HG03175 (cell line): ENCODE results near the gene SAA1.
"Not testable (repeated sequence)": the region's sequence is repeated elsewhere in the genome, so short reads cannot be mapped to it uniquely, and the experiment has no call there.

Experiments
- ATAC-seq: cut with Tn5 transposase; IDR thresholded peaks from one replicate; pipeline ENCODE4 v1.9.1; 2021; ENCODE audit warnings: mild to moderate bottlenecking, moderate library complexity; ENCODE audit not compliant: unreplicated experiment

The SAA1 gene

GRCh38 chr11:18254781-18255361, 11.2 kb upstream of the SAA1 start:
- no peak for ATAC-seq

GRCh38 chr11:18259259-18259658, 6.8 kb upstream of the SAA1 start:
- no peak for ATAC-seq

DNA sequence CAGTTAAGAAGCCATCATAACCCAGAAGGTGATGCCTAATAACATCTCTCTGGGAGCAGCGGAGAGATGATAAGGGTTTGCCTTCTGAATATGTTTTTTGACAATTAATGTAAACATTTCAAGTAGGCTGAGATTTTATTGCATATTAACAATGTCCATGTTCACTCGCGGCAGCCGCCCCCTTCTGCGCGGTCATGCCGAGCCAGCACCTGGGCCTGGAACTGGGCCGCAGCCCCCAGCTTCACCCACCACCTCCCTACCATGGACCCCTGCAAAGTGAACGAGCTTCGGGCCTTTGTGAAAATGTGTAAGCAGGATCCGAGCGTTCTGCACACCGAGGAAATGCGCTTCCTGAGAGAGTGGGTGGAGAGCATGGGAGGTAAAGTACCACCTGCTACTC, 4.3 kb upstream of the SAA1 start:
- ATAC-seq: no peak

DNA sequence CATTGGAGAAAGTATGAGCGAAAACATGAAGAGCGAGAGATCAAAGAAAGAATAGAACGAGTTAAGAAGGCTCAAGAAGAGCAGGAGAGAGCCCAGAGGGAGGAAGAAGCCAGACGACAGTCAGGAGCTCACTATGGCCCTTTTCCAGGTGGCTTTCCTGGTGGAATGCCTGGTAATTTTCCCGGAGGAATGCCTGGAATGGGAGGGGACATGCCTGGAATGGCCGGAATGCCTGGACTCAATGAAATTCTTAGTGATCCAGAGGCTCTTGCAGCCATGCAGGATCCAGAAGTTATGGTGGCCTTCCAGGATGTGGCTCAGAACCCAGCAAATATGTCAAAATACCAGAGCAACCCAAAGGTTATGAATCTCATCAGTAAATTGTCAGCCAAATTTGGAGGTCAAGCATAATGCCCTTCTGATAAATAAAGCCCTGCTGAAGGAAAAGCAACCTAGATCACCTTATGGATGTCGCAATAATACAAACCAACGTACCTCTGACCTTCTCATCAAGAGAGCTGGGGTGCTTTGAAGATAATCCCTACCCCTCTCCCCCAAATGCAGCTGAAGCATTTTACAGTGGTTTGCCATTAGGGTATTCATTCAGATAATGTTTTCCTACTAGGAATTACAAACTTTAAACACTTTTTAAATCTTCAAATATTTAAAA, 3.2 kb upstream of the SAA1 start:
- ATAC-seq: not testable (repeated sequence)

- ATAC-seq: no peak
These were observed 2.0 kb upstream of the SAA1 start for GRCh38 chr11:18264035-18264434.

- no peak for ATAC-seq
These were observed 1.1 kb upstream of the SAA1 start for GRCh38 chr11:18264677-18265555.

DNA sequence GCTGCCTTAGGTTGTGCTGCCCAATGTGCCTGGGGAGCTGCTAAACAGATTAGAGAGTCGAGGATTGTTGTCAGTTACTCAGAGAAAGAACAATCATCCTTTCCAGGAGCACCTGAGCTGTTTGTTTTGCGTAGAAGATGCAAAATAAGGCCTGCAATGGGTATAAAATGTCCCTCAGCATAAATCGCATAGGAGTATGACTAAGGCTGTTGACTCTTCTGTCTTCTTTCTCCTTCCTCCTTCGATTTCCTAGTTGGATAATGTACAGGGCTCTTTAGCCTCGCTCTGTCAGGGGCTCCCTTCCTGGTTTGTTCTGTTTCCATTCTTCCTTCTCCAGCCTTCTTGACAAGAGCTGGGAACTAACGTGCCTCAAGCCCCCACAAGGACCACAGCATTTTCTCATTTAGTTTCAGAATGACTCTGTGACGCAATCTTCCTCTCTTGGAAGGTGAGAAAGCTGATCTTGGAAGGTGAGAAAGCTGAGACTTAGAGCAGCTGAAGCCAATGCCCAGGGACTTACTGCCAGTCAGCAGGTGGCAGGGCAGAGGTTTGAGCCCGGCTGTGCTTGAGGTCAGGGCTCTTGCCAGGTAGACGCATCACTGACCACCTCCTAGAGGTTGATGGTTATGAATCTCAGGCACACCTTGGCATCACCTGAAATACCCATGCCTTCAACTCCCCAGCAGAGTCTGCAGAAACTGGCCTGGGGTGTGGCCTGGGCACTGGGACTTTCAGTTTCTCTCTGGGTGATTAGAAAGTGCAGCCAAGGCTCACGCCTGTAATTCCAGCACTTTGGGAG, 1.5 kb downstream of the SAA1 start:
- ATAC-seq: peak; percentile 74

GRCh38 chr11:18269252-18269651, 3.2 kb downstream of the SAA1 start:
- ATAC-seq: not testable (repeated sequence)

DNA sequence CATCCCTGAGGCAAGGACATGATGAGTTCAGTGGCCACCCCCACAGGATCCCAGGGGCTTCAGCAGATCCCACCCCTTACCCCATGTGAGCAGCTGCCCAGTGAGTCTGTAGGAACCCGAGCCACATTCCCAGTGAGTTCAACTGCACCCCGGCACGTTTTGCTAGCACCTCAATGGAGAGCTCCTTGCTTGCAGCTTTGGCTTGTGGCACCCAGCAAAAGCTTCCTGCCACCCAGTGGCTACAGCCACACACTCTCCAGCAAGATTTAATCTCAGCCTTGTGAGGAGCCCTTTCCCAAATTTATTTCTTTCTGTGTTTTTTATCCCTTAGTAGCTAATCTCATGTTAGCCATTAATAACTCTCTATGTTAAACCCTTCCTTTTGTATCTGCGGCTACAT, 4.0 kb downstream of the SAA1 start:
- ATAC-seq: no peak

- no peak for ATAC-seq
These were observed 5.1 kb downstream of the SAA1 start for GRCh38 chr11:18271206-18271605.

DNA sequence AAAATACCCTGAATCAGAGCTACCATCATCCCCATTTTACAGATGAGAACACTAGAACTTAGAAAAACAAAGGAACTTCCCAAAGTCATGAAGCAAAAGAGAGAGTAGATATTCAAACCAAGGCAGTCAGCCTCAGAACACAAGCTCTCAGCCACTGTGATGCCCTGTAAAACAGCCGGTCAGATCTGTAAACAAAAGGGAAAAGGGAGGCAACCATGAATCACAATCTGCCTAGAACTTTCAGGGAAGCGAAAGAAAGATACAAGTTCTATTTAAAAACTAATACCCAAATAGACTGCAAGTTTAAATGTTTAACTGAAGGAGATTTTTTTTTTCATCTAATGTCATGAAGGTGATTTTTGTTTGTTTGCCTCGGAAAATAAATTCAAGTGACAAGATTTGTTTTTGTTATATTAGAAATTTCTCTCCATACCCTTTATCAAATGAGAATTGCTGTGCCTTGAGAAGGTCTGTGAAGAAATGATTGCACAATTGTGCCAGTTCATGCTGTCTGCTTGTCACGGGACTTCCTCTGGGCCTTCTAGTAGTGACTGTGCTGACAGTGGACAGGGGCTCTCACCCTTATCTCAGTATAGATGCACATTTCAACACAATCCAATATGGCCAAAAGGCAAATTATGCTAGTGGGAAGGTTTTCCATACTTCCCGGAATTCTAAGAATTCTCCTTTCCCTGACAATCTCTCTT, 11.7 kb downstream of the SAA1 start:
- ATAC-seq: no peak

GRCh38 chr11:18280438-18281045, 14.5 kb downstream of the SAA1 start:
- peak; percentile 88 for ATAC-seq

- ATAC-seq: no peak
These were observed 16.6 kb downstream of the SAA1 start for GRCh38 chr11:18282626-18283025.

DNA sequence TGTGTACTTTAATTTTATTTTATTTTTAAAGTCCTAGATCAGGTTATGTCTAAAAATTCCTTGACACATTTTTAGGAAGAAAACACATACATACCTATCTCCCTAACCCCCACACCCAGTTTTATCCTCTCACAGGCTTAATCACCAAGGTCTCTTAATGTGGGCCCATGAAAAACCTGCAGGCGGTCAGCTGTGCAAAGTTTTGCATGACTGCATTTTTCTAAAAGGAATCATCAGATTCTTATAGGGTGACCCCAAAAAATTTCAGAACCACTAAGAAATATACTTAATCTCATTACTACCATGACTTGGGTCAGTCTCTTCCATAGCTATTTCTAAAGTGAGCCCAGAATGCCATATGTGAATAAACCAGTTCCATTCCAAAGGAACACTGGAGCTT, 19.8 kb downstream of the SAA1 start:
- no peak for ATAC-seq

GRCh38 chr11:18288911-18289310, 22.8 kb downstream of the SAA1 start:
- no peak for ATAC-seq

- no peak for ATAC-seq
These were observed 28.8 kb downstream of the SAA1 start for GRCh38 chr11:18294862-18295261.

DNA sequence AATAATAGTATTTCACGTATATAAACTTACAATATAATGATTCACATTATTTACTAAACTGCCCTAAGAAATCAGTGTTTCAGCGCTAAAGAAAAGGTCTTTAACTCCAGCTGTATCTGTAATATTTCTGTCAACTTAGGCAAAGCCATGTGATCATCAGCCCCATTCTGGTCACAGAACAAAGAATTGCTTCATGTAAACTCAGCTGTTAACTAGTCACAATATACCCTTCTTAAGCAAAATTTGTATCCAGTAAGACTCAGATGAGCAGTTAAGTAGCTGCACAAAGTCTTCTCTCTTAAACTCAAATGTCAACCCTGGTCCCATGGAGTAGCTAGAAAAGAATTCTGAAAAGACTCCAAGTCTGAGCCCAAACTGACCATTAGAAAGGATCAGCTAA, 29.3 kb downstream of the SAA1 start:
- ATAC-seq: no peak

DNA sequence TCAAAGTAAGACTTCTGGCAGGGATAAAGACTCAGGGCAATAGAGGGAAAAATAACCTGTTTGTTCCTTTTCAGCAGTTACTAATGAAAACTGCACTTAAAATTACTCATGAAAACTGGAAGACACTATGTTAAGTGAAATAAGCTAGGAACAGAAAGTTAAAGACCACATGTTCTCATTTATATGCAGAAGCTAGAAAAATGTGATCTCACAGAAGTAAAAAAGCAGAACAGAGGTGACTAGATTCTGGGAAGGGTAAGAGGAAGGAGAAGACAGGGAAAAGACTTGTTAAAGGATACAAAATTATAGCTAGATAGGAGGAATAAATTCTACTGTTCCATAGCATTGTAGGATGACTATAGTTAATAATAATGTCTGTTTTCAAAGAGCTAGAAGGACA, 33.7 kb downstream of the SAA1 start:
- no peak for ATAC-seq

GRCh38 chr11:18304745-18305144, 38.7 kb downstream of the SAA1 start:
- no peak for ATAC-seq

DNA sequence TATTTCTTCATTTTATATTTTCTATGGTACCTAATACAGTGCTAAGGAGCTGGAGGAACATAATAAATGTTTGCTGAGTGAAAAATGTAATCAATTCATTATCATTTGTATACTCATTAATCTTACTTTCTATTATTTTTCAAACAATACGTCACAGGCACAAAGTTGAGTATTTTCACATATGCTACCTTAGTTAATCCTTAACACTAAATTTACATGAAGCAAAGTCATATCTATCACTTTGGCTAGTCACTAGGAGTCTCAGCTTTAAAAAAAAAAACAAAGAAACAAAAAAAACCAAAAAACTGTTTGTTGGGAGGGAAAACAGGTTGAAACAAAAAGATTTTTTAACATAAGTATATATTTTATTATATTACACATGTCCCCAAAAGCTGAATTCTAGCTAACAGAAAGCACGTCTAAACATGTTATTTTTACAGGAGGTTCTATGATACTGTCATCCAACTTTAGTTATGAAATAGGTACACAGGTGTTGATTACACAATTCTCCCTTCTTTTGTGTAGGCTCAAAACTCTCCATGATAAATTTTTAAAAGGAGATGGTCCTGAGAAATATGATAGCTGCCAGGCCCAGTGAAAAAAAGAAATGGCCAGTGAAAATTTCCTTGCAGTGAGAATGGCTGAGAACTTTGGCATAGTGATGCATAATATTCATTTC, 41.5 kb downstream of the SAA1 start:
- ATAC-seq: no peak
